ENCODE measurements around the gene HVCN1.

HVCN1 gene

DNA sequence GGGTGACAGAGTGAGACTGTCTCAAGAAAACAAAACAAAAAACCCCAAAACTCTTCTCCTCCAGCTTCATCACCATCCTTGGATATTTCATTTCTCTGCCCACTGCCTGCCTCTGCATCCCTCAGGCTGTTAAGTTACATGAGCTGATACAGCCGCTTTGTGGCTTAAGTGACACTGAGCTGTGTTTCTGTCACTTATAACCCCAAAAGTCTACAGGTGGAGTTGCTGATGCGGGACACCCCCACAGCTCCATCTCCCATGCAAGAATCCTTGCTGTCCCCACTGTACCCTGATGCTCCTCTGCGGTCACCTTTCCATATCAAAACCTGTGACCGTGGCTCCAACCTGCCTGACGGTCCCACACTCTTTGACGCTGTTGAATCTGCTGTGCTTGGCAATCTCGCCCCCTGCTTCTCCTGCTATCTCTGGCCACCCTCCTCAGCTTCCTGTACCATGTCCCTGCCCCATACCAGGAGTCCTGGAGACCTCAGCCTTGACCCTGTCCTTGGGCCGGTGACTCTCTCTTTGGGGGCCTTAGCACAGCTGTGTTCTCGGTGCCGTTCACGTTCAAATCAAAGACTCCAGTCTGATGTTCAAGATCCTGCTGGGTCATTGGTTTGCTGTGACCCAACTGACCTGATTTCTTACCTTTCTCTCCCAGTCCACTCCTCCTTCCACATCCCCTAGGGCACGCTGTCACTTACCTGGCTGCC, 20.3 kb downstream of the HVCN1 start:
- TF ChIP-seq, protein P1, sequence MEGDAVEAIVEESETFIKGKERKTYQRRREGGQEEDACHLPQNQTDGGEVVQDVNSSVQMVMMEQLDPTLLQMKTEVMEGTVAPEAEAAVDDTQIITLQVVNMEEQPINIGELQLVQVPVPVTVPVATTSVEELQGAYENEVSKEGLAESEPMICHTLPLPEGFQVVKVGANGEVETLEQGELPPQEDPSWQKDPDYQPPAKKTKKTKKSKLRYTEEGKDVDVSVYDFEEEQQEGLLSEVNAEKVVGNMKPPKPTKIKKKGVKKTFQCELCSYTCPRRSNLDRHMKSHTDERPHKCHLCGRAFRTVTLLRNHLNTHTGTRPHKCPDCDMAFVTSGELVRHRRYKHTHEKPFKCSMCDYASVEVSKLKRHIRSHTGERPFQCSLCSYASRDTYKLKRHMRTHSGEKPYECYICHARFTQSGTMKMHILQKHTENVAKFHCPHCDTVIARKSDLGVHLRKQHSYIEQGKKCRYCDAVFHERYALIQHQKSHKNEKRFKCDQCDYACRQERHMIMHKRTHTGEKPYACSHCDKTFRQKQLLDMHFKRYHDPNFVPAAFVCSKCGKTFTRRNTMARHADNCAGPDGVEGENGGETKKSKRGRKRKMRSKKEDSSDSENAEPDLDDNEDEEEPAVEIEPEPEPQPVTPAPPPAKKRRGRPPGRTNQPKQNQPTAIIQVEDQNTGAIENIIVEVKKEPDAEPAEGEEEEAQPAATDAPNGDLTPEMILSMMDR (IDR thresholded peaks at IDR 0.05; ENCODE audit: low read depth, low read length, missing control alignments), result no peak
- DNase-seq (ENCODE audit: extremely low read depth, low read depth), result no peak
- H3K4me3 ChIP-seq (replicated peaks; ENCODE audit: low read depth, low read length), result no peak overlapping the region

DNA sequence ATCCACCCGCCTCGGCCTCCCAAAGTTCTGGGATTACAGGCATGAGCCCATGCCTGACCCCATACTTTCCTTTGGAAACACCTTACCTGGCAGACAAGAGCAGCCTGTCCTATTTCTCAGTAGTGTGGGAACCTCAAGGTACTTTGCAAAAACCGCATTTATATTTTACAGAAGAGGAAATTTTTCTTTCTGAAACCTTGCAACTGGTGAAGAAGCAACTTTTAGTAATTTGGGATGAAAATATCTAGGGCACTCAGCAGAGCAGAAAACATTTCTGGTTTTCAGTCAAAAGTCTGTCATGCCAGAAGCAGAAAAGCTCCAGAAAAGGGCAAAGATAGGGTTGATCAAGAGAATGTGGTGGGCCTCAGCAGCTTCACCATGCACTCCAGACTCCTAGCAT, 21.2 kb downstream of the HVCN1 start:
- no peak for DNase-seq (ENCODE audit: extremely low read depth, low read depth)
- TF ChIP-seq, protein P1 (IDR thresholded peaks at IDR 0.05; ENCODE audit: low read depth, low read length, missing control alignments), result no peak
- H3K4me3 ChIP-seq (replicated peaks; ENCODE audit: low read depth, low read length), result no peak overlapping the region

DNA sequence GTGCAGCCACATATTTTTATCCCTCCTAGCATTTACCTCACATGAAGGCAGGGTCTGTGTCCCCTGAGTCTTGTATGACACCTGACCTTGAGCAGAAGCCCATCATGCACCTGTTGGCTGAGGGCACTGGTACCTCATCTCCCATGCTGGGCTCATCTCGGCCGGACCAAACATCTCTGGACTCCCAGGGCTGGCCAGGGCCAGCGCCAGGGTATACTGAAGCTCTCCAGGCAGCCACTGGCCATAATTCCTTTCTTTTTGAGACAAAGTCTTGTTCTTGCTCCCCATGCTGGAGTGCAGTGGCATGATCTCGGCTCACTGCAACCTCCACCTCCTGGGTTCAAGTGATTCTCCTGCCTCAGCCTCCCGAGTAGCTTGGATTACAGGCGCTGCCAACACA, 22.0 kb downstream of the HVCN1 start:
- no peak overlapping the region for H3K4me3 ChIP-seq (replicated peaks; ENCODE audit: low read depth, low read length)
- DNase-seq (ENCODE audit: extremely low read depth, low read depth), result no peak
- TF ChIP-seq, protein P1 (IDR thresholded peaks at IDR 0.05; ENCODE audit: low read depth, low read length, missing control alignments), result no peak

DNA sequence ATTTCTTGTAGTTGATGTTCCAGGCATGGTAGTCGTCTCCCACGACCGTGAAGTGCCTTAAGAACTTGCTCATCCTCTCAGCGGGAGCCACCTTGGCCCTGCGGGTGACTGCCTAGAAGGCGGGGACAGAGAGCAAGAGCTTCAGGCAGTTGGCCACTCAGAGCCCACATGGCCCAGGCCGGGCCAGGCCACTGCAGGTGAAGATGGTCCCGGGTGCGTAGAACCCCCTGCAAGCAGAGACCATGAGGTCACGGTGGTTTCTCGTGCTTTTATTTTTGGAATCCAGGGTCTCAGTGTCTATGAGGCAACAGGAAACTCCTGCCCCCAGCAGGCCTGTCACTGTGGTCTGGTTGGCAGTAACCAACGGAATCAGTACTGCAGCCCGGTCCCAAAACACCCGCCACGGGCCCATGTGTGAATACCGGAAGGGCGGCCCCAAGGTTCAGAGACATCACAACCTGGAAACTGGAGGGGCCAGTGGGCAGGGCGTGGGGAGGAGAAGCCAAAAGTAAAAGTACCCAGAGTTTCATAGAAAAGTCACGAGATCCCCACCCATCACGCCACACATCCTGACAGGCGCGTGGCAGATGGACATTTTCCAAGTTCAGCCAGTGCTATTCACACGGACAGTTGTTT, 27.5 kb downstream of the HVCN1 start:
- DNase-seq (ENCODE audit: extremely low read depth, low read depth), result no peak
- no peak overlapping the region for H3K4me3 ChIP-seq (replicated peaks; ENCODE audit: low read depth, low read length)
- TF ChIP-seq, protein P1 (IDR thresholded peaks at IDR 0.05; ENCODE audit: low read depth, low read length, missing control alignments), result no peak

DNA sequence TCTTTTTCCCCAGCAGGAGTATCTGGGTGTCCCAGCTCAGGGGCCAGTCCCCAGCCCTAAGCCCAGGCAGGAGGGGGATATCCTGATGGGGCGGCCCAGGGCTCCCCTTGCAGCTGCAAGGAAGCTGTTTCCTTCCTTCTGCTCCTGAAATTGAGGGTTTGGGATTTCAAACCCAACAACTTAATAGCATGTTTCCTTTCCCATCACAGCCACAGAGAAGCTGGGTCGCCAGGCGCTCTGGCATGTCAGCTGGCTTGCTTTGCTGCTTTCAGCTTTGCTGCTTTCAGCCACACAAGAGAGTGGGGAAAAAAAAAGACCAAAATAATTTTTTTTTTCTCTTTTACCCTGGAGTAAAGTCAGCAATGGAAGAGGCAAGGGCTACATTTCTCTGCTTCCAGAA, 30.0 kb downstream of the HVCN1 start:
- no peak overlapping the region for H3K4me3 ChIP-seq (replicated peaks; ENCODE audit: low read depth, low read length)
- TF ChIP-seq, protein P1 (IDR thresholded peaks at IDR 0.05; ENCODE audit: low read depth, low read length, missing control alignments), result no peak
- DNase-seq (ENCODE audit: extremely low read depth, low read depth), result no peak

DNA sequence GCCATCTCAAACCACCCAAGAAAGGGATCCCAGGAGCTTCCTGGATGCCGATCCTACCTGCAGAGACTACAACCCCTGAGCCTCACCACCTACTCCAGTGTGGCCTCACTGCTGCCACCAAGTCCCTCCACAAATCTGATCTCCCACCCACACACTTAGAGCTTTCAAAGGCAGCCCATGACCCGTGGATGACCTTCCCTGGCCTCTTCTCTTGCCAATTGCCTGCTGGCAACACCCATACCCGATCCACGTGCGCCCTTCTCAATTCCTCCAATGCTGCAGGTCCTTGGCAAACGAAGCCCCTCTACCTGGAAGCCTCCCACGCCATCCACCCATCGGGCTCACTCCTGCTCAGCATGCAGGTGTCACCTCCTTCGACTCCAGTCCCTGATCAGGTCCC, 30.7 kb downstream of the HVCN1 start:
- DNase-seq (ENCODE audit: extremely low read depth, low read depth), result no peak
- TF ChIP-seq, protein P1 (IDR thresholded peaks at IDR 0.05; ENCODE audit: low read depth, low read length, missing control alignments), result no peak

More for the DNA sequence above, 30.7 kb downstream of the HVCN1 start:
- H3K4me3 ChIP-seq (replicated peaks; ENCODE audit: low read depth, low read length), result no peak overlapping the region

Measured in HFF-Myc (cell line).